NB4 (cell line): Measurements from ENCODE around the gene NFIA.

Source experiments
- DNase-seq: peaks from one replicate; pipeline ENCODE4 v3.0.0; 2010; ENCODE audit warnings: low read depth
- H3K4me3 ChIP-seq: one replicate; pipeline ENCODE4 v1.5.1; 2011; ENCODE audit warnings: mild to moderate bottlenecking, low read depth, low read length, moderate library complexity
- MYC ChIP-seq: IDR thresholded peaks from 2 replicates; pipeline ENCODE4 v1.6.1; 2011; ENCODE audit warnings: low read depth, low read length
- POLR2A ChIP-seq: IDR thresholded peaks from 2 replicates; pipeline ENCODE4 v1.6.1; 2011; ENCODE audit warnings: mild to moderate bottlenecking; ENCODE audit not compliant: insufficient read length; ENCODE audit errors: extremely low read depth
- TF ChIP-seq, protein P1 (sequence below): IDR thresholded peaks from 2 replicates; pipeline ENCODE4 v1.6.1; 2011; ENCODE audit warnings: low read depth, low read length
- TF ChIP-seq, protein P2 (sequence below): IDR thresholded peaks from one replicate; pipeline ENCODE4 v1.5.1; 2012; ENCODE audit warnings: low read depth, low read length

The NFIA gene

DNA sequence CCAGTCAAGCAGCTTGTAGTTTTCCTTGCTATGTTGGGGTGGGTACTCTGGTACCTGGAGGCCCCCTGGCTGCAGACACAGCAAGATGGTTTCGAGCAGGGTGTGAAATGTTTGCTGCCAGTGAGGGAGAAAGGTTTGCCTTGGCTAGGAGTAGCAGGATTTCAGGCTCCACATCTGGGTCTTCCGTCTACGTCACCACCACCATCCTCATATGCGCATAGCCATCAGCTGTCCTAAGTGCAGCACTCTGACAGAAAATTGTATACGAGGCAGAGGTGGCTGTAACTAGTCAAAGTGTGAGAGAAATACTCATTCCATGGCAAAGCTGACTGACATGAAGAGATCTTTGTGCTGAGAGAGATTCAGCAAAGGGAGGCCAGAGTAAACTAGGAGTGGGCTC lies 212.6 kb downstream of the NFIA start:
- TF ChIP-seq MYC (no peak), POLR2A (no peak)
- TF ChIP-seq, protein P1, sequence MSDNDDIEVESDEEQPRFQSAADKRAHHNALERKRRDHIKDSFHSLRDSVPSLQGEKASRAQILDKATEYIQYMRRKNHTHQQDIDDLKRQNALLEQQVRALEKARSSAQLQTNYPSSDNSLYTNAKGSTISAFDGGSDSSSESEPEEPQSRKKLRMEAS = no peak
- H3K4me3 ChIP-seq = no peak overlapping the region
- no peak for DNase-seq

DNA sequence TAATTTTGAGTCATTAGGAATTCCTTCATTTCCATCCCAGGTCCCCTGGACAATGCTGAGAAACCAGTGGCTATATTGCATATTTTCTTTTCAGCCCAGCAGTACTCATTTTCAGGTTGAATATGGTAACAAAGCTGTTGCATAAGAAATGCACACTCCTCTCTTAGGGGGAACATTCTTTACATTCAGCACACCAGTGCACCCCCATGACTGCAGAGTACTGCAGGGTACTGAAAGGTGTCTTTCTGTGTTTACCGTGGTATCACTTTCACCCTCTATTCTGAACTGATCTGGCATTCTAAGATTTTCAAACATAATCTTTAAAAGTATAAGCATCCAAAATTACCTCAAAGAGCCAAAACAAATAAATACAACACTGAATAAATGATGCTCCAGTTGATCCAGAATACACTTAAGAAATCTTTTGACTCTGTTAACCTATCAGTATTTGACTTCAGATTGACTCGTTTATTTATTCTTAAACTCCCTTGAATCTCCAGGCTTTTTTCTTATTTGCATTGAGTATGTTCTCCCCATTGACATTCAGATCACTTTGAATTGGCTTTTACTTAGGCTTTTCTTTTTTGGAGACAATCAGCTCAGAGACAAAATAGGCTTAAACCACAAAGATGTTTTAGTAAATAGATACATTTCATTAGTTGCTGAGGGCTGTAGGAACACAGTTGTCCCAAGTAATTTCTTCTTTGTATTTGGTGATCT lies 213.6 kb downstream of the NFIA start:
- TF ChIP-seq, protein P1 = no peak
- TF ChIP-seq POLR2A (no peak), MYC (no peak)
- TF ChIP-seq, protein P2, sequence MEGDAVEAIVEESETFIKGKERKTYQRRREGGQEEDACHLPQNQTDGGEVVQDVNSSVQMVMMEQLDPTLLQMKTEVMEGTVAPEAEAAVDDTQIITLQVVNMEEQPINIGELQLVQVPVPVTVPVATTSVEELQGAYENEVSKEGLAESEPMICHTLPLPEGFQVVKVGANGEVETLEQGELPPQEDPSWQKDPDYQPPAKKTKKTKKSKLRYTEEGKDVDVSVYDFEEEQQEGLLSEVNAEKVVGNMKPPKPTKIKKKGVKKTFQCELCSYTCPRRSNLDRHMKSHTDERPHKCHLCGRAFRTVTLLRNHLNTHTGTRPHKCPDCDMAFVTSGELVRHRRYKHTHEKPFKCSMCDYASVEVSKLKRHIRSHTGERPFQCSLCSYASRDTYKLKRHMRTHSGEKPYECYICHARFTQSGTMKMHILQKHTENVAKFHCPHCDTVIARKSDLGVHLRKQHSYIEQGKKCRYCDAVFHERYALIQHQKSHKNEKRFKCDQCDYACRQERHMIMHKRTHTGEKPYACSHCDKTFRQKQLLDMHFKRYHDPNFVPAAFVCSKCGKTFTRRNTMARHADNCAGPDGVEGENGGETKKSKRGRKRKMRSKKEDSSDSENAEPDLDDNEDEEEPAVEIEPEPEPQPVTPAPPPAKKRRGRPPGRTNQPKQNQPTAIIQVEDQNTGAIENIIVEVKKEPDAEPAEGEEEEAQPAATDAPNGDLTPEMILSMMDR = no peak
- H3K4me3 ChIP-seq = no peak overlapping the region
- no peak for DNase-seq

DNA sequence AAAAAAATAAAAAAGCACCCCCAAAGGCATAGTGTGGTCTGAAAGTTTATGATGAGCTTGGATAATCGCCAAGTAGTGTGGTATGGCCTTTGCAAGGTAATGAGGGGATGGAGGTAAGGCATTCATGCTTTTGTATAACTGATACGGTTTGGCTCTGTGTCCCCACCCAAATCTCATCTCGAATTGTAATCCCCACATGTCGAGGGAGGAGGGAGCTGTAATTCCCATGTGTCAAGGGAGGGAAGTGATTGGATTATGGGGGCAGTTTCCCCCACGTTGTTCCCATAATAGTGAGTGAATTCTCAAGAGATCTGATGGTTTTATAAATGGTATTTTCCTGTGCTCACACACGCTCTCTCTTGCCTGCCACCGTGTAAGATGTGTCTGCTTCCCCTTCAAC lies 215.5 kb downstream of the NFIA start:
- H3K4me3 ChIP-seq = no peak overlapping the region
- TF ChIP-seq MYC (no peak), POLR2A (no peak)
- TF ChIP-seq, protein P2 = no peak
- TF ChIP-seq, protein P1 = no peak
- DNase-seq = no peak

DNA sequence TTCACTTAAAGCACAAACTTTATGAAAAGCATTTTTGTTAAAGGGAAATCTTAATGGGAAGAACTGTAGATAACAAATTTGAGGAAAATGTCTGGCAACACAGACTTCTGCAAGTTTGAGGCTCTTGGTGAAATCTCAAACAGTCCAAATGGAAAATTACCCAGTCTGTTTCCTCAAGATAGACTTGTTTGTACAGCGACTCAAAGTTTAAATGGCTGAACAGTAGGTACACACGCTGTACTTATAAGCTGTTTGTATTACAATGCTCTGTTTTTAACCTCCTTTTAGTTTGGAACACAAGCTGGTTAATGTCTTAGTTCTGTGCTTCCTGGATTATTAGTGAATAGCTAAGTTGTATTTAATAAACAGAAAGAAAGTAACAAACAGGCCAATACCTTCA lies 217.1 kb downstream of the NFIA start:
- H3K4me3 ChIP-seq = no peak overlapping the region
- TF ChIP-seq MYC = no peak
- TF ChIP-seq, protein P2 = no peak
- no peak for TF ChIP-seq POLR2A
- TF ChIP-seq, protein P1 = no peak
- DNase-seq = no peak

DNA sequence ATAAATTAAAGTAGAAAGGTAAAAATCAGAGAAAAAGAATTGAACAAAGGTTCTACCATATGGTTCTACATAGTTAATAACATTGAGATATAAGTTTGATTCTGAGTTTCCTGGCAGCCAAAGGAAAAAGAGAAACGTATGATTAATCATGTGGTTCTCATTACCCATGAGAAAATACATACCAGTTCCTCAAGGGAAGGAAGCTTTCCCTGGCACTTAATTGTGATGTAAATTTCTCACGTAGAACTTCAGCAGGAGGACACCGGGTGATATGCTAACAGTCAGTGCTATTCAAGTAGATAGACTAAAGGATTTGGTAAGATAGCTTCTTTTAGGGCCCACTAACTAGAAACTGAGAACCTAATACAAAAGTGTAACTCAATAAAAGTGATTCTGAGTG lies 218.5 kb downstream of the NFIA start:
- no peak for DNase-seq
- H3K4me3 ChIP-seq = no peak overlapping the region
- TF ChIP-seq, protein P1 = no peak
- TF ChIP-seq POLR2A (no peak), MYC (no peak)
- TF ChIP-seq, protein P2 = no peak

DNA sequence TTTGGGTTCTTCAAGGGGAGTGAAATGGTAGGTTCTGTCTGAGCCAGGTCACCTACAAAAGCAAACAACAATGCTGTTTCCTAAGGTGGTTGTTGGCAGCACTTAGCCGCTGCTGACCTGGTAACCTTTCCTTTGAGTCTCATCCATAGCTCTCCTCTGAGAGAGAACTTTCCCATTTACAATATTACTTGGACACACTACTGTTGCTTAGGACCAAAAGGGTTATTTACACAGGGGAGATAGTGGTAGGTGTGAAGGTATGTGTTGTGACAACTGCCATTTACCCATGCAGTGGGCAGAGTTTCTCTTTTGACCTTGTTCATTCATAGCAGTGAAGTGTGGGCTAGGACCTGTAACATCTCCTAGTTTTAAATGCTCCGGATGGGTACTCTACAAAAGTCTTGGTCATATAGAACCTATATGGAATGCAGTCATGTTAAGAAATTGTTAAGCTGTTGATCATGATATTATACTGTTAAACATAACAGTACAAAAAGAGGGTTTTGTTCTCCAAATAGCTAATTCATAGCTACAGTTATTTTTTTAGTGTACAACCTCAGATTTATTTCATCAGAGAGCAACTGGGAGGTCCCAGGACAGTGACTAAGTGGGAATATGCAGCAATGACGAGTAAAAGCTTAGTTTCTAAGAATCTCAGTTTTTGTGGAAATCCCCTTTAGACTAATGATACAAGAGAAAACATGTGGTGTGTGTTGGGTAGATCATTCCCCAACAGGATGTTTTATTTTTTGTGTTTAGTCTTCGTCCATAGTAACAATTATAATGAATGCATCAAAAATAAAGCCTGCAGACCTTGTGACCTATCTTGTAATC lies 219.7 kb downstream of the NFIA start:
- DNase-seq = no peak
- no peak for TF ChIP-seq POLR2A
- TF ChIP-seq, protein P1 = no peak
- TF ChIP-seq, protein P2 = no peak
- no peak for TF ChIP-seq MYC
- H3K4me3 ChIP-seq = no peak overlapping the region
